D341Med (cell line): ENCODE measurements around the gene MEP1A.
"Not testable (repeated sequence)": the region's sequence is repeated elsewhere in the genome, so short reads cannot be mapped to it uniquely, and the experiment has no call there.

Experiments used
- DNase-seq: peaks from one replicate; pipeline ENCODE4 v3.0.0; 2012; ENCODE audit warnings: low spot score

The MEP1A gene

DNA sequence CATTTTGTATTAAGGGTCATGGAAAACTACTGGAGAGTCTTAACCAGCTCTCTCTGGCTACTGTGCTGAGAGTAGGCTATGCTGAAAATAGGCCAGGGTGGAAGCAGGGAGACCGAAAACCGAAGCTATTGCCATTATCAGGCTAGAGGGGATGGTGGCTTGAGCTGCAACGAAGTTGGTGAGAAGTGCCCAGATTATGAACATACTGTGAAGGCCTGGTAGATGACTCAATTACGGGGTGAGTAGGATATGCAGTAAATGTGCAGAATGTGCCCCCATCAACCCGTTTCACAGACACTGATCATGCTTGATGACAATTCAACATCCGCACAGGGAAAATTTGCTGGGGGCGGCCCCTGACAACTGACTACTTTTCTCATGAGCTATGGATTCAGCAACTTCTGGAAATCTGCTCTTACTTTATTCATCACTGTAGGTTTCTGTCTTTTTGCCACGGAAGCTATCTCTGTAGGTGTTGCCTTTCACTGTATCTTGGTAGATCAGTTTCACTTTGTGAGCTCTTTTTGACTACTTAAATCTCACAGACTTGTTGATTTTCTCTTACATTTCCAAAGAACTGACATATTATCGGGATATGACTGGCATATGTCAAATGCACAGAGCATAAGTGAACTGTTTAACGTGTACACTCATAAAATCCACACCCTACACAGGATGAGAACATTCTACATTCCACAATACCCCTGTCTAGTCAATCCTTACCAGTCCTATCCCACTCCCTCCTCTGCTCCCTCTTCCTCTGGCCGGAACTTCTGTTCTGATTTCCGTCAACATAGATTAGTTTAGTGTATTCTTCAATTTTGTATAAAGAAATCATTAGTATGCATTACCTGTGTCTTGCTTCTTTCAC, 15.5 kb upstream of the MEP1A start:
- no peak for DNase-seq

DNA sequence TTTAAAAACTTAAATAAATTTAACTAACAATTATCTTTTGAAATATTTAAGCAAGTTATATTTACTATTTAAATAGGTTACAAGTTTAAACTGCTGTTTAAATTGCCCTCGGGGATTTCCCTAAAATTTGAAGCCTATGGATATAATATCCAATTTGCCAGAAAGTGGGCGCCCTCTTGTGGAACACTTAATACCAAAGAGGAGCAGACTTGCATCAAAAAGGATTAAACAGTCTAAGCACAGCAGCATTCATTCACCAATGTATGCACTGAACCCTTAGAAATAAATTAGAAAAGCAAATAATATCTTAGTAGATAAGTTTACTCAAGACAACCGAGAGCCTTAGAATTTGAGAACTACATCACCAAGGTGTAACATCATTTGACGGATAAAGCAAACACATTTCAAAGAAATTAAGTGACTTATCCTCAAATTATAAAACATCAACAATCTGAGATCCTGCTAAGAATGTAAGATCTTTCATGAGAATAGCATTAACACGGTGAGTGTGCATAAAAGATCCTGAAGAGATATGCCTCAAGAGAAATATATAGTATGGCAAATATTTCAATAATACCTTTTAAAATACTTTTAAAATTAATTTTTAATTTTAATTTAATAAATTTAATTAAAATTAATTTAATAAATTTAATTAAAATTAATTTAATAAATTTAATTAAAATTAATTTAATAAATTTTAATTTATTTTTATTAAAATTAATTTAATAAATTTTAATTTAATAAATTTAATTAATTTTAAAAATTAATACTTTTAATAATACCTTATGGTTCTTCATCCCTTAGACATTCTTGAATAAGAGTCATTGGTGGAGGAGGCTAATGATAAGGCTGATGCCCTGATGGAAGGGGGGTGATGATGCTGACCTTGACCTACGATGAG, 11.5 kb upstream of the MEP1A start:
- peak; percentile 49 for DNase-seq

DNA sequence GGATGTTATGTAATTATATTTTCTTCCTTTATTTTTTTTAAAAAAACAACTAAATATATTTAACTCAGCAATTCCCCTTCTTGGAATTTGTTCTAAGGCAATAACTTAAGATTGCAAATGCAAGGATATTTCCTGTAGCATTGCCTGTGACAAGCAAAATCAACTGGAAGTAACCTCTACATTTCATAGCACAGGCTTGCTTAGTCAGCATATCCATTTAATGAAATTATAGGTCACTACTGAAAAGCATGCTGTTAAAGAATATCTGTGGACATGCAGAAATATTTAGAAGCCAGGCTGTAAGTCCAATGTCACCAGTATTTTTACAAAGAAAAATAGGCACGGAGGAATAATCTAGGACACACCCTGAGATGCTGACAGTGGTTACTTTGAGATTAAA, 8.7 kb upstream of the MEP1A start:
- DNase-seq, result no peak

DNA sequence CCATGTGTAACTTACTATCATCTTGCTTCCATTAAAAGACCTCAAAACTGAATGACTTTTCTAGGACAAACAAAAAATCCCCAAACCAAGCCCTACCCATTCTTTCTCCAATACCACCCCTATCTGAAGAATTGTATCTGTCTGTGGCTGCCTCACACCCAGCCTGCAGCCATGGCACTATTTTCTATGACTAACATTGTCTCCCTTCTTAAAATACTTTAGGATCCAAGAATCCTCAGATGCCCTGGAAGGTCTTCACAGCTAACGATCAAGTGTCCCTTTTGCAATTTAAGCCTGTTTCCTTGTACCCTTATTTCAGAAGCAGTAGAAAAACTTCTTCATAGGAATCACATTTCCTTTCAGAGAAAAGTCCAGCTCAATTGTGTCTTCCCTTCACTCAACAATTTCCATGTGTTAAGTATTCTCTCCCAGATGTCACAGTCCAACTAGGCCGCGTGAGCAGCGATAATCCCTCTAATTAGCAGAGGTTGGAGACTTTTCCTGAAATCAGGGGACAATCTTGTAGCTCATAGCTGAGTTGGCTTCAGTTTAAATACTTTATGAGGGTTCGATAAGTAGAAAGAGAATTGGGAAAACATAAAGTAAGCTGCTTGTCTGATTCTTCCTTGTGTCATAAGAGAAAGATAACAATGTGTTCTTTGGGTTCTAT, 5.2 kb upstream of the MEP1A start:
- no peak for DNase-seq

DNA sequence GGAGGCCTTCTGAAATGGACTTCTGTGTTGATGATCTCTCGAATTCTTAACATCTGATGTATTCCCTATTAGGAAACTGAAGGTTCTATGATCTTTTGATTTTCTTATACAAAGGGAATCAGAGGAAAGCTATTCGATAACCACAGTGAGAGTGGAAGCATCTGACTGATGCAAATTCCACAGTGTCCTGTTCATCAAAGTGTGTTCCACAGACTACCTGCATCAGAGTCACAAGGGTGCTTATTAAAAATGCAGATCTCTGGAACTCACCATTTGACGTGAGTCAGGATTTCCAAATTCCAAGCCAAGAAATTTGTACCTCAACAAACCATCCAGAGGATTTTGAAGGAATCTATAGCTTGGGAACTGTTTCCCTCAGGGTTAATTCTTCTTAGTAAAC, 4.4 kb upstream of the MEP1A start:
- DNase-seq, result no peak

DNA sequence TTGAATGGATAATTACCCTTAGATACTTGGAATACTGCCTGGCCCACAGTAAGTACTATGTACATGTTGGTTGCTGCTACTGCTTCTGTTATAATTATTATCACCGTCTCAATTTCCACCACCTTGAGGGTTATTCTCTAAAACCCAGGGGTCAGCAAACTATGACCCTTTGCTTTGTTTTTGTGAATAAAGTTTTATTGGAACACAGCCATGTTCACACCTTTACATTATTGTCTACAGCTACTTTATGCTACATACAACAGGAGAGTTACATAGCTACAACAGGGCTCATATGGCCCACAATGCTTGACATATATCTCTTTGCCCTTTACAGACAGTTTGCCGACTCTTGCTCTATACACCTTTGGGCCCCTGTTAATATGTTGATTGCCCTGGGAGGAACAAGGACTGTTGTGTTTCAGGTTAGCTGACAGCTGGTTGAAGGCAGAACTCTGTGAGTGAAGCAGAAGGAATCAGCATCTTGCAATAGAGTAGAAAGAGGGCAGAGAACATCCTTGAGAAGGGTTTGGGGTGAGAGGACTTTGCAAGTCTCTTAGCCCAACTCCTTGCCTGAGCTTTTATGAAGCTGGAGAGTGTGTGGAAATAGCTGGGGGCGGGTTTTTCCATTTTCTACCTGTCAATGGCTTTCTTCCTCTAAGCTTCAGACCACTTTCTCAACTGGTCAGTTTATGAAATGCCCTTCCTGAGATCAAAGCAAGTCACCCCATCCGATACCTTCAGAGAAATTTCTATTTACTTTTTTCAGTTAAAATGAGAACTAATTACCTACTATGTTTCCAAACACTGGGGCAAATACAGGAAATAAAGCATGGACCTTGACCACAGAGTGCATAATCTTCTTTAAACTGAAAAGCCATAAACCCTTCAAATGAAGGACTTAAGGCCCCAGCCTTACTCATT, 3.5 kb upstream of the MEP1A start:
- no peak for DNase-seq

DNA sequence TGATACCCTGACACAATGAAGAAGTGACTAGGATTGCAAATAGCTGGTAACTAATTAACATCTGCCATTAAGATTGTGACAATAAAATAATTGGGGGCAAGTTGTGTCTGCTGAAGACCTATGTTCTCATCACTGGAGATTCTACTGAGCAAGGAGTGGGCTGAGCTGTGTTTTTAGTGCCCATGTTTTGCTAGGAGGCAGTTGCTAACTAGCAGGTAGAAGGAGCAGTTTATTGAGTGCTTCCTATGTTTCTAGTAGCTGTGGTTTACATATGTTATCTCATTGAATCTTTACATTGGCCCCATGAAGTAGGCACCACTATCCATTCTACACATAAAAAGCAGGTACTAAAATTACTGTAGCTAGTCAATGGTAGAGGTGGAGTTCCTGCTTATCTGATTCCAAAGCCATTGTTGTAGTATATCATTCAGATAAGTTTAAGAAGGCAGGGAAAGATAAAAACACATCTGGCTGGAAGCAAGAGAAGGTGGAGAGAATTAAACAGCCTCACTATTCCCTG, 2.8 kb upstream of the MEP1A start:
- DNase-seq, result no peak

DNA sequence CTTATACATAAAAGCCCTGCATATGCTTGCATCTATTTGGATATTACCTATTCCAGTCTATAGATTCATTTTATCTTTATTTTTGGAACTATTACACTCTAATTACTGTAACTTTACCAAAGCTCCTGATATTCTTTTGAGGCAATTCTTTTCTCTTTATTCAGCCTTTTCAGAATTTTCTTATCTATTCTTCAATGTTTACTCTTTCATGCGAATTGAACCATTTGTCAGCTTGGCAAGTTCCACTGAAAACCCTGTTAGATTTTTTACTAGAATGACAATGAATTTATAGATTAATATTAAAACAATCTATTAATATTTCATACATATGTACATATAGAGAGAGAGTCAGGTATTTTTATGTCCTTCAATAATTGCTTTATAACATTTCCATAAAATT, 554 bp upstream of the MEP1A start:
- no peak for DNase-seq

DNA sequence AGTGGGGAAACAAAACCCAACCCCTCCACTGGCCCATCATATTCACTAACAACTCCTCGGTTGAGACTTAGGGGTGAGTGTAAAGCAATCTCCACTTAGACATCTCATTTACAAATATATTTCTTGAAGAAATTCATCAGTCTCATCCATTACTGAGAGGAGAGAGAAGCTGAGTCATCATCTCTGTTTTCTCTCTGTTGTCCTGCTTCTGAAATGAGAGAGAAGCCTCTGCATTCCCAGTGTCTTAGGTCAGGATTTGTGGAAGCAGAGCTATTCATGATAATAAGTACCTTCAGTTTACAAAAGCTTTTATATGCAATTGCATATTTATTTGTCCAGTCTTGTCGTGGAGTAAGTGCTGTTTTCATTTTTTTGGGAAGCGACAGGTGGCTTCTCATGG, 879 bp downstream of the MEP1A start:
- no peak for DNase-seq

DNA sequence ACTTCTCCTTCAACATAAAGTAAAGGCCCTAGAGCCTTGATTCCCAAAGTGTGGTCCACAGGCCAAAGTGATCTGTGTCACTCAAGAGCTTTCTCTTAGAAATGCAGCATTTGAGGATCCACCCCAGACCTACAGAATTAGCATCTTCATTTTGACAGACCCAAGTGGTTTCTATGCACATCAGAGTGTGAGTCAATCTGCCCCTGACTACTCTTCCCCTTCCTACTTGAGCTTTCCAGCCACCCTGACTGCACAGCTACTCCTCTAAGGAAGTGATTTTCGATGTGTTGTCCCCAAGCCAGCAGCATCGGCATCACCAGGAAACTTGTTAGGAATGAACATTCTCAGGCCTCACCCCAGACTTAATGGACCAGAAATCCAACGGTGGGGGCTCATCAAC, 2.6 kb downstream of the MEP1A start:
- DNase-seq, result no peak

DNA sequence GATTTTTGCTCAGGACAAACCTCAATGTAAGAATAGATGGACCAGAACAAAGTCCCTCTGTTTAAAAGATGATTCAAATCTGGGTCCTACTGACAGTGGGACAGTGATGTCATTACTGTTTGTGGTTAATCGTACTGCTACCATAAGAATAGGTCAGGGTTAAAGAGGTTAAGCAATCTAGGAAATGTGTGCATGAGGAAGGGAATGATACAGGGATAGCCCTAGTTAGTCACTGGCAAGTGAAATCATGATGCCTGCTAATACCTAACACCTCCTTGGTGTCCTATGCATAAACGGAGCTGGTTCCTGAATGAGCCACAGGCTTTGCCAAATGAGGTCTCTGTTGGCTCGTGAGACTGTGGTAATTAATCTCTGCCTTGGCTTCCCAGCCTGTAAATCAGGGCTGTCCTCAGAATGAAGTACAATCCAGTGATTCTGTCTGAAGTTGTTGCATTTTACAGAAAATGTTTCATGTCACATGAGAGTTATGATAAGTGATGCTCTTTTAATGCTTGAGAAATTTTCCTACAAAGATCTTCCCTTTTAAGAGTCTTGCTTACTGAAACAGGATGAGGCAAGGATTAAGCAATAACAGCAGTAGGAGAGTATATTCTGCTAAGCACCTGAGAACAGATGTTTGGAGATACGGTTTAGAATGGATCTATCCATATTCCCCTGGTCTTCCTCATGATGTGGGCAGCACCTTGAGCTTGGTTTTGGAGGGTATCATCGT, 3.8 kb downstream of the MEP1A start:
- no peak for DNase-seq

DNA sequence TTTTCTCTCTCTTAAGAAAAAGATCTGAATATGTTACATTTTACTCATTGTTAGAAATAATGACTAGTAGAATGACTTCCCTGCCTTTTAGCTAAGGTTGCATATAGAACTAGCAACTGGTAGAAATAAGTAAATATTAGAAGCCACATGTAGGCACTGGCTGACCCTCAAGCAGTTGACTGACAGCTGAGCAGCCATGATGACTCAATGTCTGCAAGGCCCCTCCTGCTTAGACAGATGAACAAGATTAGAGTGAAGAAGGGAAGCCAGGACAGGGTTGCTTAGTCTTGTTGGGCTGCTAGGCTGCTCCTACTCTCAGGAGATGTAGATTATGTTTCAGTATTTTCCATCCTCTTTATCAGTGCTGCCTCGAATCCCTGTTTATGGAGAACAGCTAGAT, 6.5 kb downstream of the MEP1A start:
- no peak for DNase-seq

DNA sequence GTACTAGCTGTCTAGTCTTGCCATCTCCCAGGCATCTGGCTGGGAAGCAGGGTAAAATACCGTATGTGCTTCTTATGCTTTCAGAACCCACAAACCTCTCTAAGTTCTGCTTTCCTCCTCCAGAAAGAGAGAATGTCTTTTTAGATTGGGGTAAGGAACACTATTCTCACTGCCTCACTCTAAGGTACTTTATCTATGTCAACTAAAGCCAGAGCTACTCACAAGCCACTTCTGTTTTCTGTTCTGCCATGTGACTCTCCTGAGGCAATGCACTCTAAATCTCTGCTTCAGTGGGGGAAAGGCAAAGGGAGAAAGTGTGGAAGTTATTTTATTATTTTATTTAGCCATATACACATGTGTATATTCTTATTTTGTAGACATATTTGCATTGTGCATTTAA, 15.6 kb downstream of the MEP1A start:
- no peak for DNase-seq

DNA sequence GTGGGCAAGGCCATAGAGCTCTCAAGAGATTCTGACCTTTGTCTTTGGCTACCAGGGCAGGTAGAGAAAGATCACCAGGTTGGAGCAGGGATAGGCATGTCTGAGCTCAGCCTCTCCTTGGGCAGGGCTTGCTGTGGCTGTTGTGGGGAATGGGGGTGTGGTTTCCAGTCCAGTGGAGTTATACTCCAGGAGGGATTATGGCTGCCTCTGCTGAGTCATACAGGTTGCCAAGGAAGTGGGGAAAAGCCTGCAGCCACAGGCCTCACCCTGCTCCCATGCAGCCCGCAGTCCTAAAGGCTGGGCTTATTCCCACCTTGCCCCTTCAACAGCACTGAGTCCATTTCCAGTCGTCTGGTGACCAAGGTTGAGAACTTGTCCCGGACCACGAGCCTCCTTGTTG, 21.9 kb downstream of the MEP1A start:
- no peak for DNase-seq

DNA sequence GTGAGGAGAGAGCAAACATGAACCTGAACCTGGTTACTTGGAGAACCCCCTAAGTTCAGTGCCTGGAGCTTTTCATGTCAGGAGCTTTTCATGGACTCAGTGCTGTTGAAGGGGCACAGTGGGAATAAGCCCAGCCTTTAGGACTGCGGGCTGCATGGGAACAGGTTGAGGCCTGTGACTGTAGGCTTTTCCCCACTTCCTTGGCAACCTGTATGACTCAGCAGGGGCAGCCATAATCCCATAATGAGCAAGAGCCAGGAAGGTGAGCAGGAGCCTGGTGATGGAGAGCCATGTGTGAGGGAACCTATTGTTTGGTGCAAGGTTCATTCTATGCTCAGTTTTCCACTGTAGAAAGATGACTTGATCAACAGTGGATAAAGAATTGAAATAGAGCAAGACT, 23.4 kb downstream of the MEP1A start:
- no peak for DNase-seq

DNA sequence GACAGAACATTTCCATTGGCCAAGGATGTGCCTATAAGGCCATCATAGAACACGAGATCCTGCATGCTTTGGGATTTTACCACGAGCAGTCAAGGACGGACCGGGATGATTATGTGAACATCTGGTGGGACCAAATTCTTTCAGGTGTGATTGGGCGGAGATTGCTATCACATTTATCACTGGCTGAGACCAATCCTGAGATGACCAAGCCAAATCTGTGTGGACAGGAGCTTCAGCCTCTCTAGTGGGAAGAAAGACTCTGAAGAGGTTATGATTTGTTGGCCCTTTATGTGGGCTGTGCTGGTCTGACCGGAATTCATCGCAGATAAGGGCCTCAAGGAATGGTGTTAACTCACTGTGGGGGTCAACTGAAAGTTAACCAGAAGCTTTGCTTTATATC, 26.4 kb downstream of the MEP1A start:
- DNase-seq, result no peak

DNA sequence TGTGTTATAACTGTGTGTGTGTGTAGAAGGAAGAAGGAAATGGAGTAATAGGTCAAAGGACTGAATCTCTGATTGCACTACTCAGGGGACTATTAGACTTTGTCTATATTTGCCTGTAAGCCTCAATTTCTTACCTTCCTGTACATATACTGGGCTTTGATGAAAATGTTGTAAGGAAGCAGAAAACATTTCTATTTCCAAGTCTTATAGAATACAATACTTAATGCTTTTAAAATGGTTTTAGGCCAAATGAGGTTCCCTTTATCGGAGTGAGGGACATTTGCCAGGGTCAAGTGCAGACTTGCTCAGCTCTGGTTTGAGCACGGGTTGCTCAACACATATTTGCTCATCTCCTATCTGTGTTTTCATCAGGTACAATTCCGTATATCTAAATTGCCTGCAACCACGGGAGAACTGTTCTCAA, 28.3 kb downstream of the MEP1A start:
- DNase-seq, result no peak

DNA sequence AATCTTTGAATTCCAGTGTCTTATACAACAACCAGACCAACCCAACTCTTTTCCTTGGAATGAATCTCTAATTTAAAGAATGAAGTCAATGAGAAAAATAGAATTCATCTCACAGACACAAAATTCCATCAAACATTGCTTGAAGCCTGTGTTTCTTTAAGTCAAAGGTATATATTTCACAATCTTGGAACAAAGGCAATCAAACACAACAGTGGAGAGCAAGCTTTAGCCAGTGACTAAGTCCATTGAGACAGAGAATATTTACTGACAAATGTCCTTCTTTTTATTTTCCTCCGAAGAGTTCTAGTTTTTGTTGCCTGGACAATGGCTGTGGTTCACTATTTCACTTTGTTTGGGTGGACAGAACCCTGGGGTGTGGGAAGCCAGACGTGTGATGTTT, 35.8 kb downstream of the MEP1A start:
- DNase-seq, result no peak

DNA sequence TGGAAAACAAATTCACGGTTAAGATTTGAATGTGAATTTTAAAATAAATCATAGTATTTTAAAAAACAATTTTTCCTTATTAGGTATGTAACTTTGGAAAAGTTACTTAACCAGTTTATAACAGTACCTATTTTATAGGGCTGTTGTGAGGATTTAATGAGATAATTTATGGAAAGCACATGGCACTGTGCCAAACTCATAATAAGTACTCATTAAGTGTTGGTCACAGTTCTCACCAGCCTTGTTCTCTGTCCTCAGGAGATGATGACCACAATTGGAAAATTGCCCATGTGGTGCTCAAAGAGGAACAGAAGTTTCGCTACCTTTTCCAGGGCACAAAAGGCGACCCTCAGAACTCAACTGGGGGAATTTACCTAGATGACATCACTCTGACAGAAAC, 39.6 kb downstream of the MEP1A start:
- no peak for DNase-seq

DNA sequence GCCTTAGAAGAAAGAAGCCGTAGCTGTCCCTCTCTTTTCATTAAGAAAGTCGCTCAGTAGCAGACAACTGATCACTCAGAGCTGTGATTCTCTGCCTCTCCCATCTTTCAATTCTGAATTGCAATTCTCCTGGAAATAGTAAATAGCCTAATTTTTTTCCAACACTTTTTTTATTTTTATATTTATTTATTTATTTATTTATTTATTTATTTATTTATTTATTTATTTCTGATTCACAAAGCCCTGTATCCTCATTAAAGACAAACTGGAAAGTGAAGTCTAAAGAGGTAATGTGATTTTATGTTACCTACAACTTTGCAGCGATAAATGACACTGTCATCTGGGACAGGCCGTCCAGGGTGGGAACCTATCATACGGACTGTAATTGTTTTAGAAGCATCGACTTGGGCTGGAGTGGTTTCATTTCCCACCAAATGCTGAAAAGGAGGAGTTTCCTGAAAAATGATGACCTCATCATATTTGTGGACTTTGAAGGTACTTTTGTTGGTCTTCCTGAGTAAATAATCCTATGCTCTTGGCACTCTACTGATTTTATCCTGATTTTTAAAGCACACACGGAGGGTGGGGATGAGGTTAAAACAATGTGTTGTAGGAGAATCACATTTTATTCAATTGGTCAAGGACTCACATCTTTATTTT, 41.2 kb downstream of the MEP1A start:
- DNase-seq, result not testable (repeated sequence)
